HuH-7 (cell line): ENCODE data around the gene FRZB.
A peak's percentile ranks its signal among the peaks of the same experiment; 100 is the strongest.
"Not testable (repeated sequence)": the region's sequence is repeated elsewhere in the genome, so short reads cannot be mapped to it uniquely, and the experiment has no call there.

ENCODE experiments used
- DNase-seq: peaks from one replicate; pipeline ENCODE4 v3.0.0; 2011; ENCODE audit warnings: low spot score

The FRZB gene

DNA sequence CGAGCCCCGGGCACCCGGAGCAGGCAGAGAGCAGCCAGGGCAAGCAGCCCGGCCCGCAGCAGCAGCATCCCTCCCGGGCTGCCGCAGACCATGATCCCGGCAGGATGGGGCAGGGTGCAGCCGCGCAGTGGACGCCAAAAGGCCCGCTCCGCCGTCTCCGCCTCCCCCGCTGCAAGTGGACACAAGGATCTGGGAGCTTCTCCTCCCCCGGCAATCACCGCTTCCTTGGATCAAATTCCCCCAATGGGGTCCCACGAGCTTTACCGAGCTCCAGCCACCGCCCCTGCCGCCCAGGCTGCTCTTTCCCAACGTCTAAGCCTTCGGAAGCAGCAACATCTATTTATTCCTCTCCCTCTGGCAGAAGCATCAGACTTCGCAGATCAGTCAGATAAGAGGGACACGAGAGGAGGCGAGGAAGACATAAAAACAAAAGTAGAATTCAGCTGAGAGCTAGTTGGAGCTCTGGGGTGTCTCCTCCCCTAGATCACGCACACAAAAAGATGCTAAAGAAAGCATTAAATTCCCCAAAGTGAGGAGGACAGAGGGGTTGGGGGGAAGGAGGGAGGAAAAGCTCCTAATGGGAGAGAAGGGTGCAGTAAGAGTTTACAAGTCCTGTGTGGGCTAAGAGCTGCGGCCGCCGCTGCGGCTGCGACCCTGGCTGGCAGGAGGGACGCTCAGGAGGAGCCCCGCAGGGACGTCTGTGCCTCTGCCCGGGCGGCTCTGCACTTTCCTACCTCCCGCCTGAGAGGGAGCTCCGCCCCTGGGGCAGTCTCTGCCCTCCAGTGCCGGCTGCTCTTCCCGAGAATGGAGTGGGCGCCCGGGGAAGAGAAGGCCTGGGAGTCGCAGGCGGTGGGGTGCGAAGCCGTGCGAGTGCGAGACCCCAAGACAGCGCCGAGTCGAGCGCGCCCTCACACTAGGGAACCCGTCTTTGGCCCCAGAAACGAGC lies at the start of gene FRZB:
Gene FRZB (minus strand): TSS at position 177 of the 946 bp plus-strand sequence. CDS start 85 bp downstream, at position 92.
- peak; percentile 78 for DNase-seq

- no peak for DNase-seq
Observed at GRCh38 chr2:182915369-182916326, 49.2 kb upstream of the FRZB start.

GRCh38 chr2:182914852-182915251 lies 48.4 kb upstream of the FRZB start:
- no peak for DNase-seq

DNA sequence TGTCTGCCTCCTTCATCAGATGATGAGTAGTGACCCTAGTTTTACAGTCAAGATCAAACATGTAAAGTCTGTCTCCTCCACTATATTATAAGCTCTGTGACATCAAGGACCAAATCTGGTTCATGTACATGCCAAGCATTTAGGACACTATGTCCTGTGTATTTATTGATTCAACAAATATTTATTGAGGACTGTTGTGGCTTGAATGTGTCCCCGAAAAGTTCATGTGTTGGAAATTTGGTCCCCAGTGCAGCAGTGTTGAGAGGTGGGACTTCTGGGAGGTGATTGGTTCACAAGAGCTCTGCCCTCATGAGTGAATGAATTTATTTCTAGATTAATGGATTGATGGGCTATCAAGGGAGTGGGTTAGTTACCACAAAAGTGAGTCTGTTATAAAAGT lies 46.6 kb upstream of the FRZB start:
- no peak for DNase-seq

GRCh38 chr2:182912518-182912915 lies 46.1 kb upstream of the FRZB start:
- no peak for DNase-seq

DNA sequence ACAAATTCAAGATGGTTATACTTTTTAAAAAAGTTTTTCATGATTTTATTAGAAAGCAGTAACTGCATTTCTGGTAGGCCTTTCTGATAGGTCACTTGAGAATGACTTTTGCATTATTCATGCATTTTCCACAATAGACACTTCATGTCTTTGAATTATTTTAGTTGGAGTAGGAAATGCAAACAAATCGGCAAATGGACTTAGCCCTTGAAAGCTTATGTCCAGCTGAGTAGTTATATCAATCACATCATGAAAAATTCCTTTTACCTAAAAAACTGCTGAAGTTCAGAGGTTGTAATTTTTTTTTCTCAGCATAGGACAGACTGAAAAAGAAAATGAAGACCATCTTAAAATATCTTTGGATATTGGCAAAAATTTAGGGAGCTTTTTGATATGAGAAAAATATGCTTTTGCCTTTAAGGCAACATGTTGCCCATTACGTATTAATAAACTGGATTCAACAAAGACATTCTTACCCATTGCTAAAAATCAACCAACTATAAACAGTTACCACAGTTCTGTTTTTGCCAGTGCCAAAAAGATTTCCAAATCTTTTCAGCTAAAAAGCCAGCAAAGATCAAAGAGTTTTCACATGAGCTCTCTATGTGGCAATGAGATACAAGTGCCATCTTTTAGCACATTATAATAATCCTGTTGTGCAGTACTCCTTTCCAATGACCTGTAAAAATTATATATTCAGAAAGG lies 45.5 kb upstream of the FRZB start:
- no peak for DNase-seq

DNA sequence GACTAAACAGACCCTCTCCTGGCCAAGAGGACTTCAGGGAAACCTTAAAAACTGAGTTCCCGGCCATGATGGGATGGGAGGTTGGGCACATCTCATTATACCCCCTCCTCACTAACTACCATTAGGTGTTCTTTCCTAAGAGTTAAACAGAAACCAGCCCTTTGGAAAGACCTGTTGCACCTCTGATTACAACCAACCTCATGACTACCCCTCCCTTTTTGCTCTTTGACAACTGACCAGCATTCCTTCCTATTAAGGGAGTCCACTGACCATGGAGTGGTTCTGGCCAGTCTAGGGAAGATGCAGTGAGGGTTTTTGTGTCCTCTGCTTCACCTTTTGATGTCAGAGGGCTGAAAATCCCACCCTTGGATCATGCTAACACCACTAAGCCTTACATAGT lies 44.5 kb upstream of the FRZB start:
- no peak for DNase-seq

- no peak for DNase-seq
Observed at GRCh38 chr2:182907081-182907830, 40.8 kb upstream of the FRZB start.

DNA sequence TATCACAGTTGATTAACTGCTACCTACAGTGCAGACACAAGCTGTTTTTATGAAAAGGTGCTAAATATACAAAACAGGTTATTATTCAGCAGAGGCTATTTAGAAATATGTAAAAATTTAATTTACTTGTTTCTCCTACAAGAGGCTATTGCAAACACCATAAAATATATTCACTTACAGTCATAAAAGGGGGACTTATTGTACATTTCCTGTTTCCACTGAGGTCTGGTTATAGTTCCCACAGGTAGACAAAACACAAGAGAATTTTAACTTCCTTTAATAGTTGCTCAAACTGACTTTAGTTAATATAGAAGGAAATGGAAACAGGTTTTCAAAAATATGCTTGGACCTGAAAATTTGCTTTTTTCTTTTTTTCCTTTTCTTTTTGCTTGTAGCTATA lies 40.0 kb upstream of the FRZB start:
- no peak for DNase-seq

- DNase-seq: no peak
Observed at GRCh38 chr2:182904844-182905243, 38.4 kb upstream of the FRZB start.

GRCh38 chr2:182903566-182903965 lies 37.1 kb upstream of the FRZB start:
- DNase-seq: no peak

DNA sequence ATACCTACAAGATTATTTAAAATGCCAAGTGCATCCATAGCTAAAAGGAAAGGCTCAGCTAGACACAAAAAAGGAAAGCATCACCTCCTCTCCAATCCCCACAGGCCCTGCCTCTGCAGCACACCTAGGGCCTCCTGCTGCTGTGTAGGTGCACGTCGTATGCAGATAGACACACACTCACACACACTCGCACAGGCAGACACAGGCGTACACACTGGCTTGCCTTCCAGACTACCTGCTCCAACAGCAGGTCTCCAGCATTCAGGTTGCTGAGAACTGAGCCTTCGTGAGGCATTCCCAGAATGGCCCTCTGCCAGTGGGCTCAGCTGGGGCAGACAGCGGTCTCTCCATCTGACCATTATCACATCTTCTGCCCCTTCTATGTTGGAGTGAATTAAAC lies 35.3 kb upstream of the FRZB start:
- DNase-seq: no peak

- no peak for DNase-seq
Observed at GRCh38 chr2:182898718-182899117, 32.3 kb upstream of the FRZB start.

- no peak for DNase-seq
Observed at GRCh38 chr2:182897137-182897536, 30.7 kb upstream of the FRZB start.

GRCh38 chr2:182895798-182896197 lies 29.4 kb upstream of the FRZB start:
- DNase-seq: no peak

DNA sequence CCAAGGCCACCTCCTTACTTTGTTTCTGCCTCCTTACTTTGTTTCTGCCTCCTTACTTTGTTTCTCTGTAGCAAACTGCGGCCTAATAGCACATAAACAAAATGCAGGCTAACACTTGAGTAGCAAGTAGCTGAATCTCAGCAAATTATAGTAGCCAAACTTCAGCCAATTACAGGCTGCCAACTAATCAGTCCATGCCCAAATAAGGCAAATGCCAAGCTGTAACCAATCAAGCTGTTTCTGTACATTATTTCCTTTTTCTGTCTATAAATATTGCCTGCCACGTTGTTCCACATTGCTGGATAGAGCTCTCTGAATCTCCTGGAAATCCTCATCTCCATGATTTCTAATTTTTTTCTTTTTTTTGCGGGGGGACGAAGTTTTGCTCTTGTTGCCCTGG lies 28.7 kb upstream of the FRZB start:
- DNase-seq: no peak

DNA sequence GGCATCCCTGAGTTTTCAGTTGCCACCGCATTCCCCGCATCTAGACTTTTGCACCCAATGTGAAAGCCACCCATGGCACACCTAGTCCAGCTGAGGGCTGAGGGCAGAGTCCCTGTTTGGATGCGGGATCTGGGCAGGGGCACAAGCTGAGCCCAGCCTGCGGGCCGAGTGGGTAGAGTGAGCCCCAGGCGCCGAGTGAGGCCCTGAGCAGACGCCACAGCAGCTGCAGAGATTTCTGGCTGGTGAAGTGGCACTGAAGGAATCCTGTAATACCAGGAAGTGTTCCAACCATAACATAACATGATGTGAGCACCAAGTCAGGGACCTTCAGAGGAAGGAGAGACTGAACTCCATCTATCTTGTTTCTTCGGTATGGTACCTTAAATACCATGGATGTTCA lies 27.7 kb upstream of the FRZB start:
- no peak for DNase-seq

GRCh38 chr2:182893666-182894065 lies 27.2 kb upstream of the FRZB start:
- no peak for DNase-seq

DNA sequence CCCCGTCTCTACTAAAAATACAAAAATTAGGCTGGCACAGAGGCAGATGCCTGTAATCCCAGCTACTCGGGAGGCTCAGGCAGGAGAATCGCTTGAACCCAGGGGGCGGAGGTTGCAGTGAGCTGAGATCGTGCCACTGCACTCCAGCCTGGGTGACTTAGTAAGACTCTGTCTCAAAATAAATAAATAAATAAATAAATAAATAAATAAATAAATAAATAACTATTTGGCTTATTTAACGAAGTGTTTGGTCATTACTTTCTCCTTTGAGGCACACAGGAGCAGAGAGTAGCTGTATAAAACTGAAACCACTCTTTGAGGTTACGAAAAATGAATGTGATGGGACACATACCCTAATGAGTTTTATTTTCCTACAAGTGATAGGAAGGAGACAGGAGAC lies 26.6 kb upstream of the FRZB start:
- DNase-seq: not testable (repeated sequence)

- no peak for DNase-seq
Observed at GRCh38 chr2:182891611-182892010, 25.2 kb upstream of the FRZB start.

DNA sequence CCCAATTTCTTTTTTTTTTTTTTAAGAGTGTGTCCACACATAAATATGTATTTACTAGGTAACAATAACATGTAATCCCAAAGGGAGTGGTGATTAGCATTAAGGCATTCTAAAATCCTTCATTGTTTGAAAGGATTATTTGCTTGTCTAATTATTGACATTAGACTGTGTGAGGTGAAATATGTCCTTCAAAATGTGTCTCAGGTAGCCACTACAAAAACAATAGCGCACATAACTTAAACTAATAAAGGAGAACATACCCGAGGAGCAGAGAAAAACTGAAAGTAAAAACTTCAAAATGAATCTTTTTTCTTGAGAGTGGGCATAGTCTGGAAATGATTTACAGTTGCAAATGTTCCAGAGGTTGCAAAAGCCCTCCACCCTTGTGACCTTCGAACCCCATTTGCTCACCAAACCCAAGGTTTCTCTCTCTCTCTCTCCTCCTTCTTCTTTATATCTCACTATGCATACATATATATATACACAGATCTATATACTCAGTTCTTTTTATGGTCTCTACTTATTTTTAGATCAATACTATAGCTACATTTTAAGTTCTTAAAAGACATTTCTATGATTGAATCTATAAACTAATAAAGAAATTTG lies 24.4 kb upstream of the FRZB start:
- DNase-seq: no peak
